Aorta (tissue), 5 donors: ENCODE measurements around the gene TNFRSF25. TPM values are rescaled to one million over a fixed set of nuclear protein-coding genes. Genes with fewer than 3 reads are reported as not detected.

ENCODE experiments used
- ATAC-seq: fragments of 200-7000 bp; cut with Tn5 transposase; one replicate; pipeline ENCODE4 v1.9.1; 2022; ENCODE audit warnings: moderate library complexity; ENCODE audit not compliant: low FRiP score
- DNase-seq, 2 donors: peaks; one replicate each; pipeline ENCODE4 v3.0.0-alpha.2; 2020
- H3K27ac ChIP-seq, 2 donors: one replicate each; pipeline ENCODE4 v1.5.1; 2013; ENCODE audit warnings: low read length in 2 of 2, mild to moderate bottlenecking in 2 of 2, moderate library complexity in 2 of 2, control low read depth in 1 of 2, inconsistent platforms in 1 of 2, low read depth in 1 of 2
- H3K27me3 ChIP-seq, 2 donors: one replicate each; pipeline ENCODE4 v1.6.1; 2013; ENCODE audit warnings: control low read depth in 1 of 2, low read length in 1 of 2, mild to moderate bottlenecking in 1 of 2, moderate library complexity in 1 of 2; ENCODE audit not compliant: insufficient read depth in 2 of 2, control insufficient read depth in 1 of 2
- H3K36me3 ChIP-seq, 2 donors: one replicate each; pipeline ENCODE4 v1.6.1; 2013; ENCODE audit warnings: control low read depth in 1 of 2, low read length in 1 of 2, mild to moderate bottlenecking in 1 of 2; ENCODE audit not compliant: insufficient read depth in 2 of 2, control insufficient read depth in 1 of 2
- H3K4me1 ChIP-seq, 2 donors: one replicate each; pipeline ENCODE4 v1.6.1; 2013; ENCODE audit warnings: low read length in 2 of 2, control low read depth in 1 of 2, mild to moderate bottlenecking in 1 of 2, moderate library complexity in 1 of 2; ENCODE audit not compliant: insufficient read depth in 2 of 2, control insufficient read depth in 1 of 2
- H3K4me3 ChIP-seq, 2 donors: one replicate each; pipeline ENCODE4 v1.5.1; 2013; ENCODE audit warnings: low read length in 2 of 2, control low read depth in 1 of 2, mild to moderate bottlenecking in 1 of 2
- H3K9me3 ChIP-seq: one replicate; pipeline ENCODE4 v1.6.1; 2013; ENCODE audit warnings: mild to moderate bottlenecking, low read length; ENCODE audit not compliant: control insufficient read depth
- WGBS, 2 donors: extraction: QIAGEN DNeasy Blood & Tissue Kit; methylation state at CpG; one replicate each; pipeline ENCODE4 v1.1.7; 2013; 5-methylcytosine and 5-hydroxymethylcytosine counted together
- intact Hi-C, 2 donors: fragments of 100-400 bp; cut with DNase I; formaldehyde crosslinking; loops; one replicate each; pipeline versions ENCODE4 v1.14.2 to v1.15.0; 2022
- polyA plus RNA-seq, 2 donors: library from polyadenylated mRNA; stranded (reverse); fragments of 200-250 nt; gene quantifications; one replicate each; pipeline ENCODE4 v1.2.3, GENCODE V29; 2013
- total RNA-seq, 2 donors: library from RNA; stranded (reverse); fragmentation: NEBNext Ultra II Directional; extraction: Animal tissue kit (Norgen Biotek cat#: 25700); gene quantifications; one replicate each; pipeline ENCODE4 v1.2.1, GENCODE V29; 2021
- donor health status: healthy with polysubstance abuse.
- donor health status: Bipolar disorder and iron deficiency.
- donor health status: DM: no; HTN: no; CAD: no.
- donor health status: DM: no; HTN: no; CAD: no.
- donor health status: DM: yes; HTN: yes; CAD: no.

Gene TNFRSF25
- total and polyA plus RNA-seq, 4 donors, result 6.5 to 34.6 (median 16.3) TPM

GRCh38 chr1:6486433-6487011 lies 20.5 kb upstream of the TNFRSF25 start:
- peak; percentile 90 to 95 for DNase-seq
- H3K9me3 ChIP-seq, result no peaks in the 10 kb centered on the region
- peak; percentile 69 for ATAC-seq
- H3K27me3 ChIP-seq, result no peaks in the 10 kb centered on the region
- H3K4me3 ChIP-seq, result no peak overlapping the region
- H3K36me3 ChIP-seq, result no peaks in the 10 kb centered on the region
- H3K27ac ChIP-seq, result no peak overlapping the region
- 7 to 8% methylated on average over 15 of the region's 15 CpGs for WGBS, 2 donors
- no peaks in the 10 kb centered on the region for H3K4me1 ChIP-seq
- intact Hi-C loops, result loop anchor here (5.0 kb wide), 2 partner anchors 36 to 161 kb away; no protein-coding TSS in a partner anchor

- Histone ChIP-seq H3K4me3 (no peak overlapping the region), H3K36me3 (no peaks in the 10 kb centered on the region), H3K27ac (no peak overlapping the region), H3K27me3 (no peaks in the 10 kb centered on the region), H3K9me3 (no peaks in the 10 kb centered on the region), H3K4me1 (no peaks in the 10 kb centered on the region)
- ATAC-seq, result no peak
- intact Hi-C loops, result loop anchor here (5.0 kb wide), 2 partner anchors 37 to 162 kb away; no protein-coding TSS in a partner anchor
- WGBS, 2 donors, result 5 to 8% methylated on average over 43 to 80 of the region's 80 CpGs
- no peak for DNase-seq
Measured at GRCh38 chr1:6485168-6486101, 19.5 kb upstream of the TNFRSF25 start.

GRCh38 chr1:6484826-6485167 lies 18.8 kb upstream of the TNFRSF25 start:
- 57 to 65% methylated on average over 13 of the region's 13 CpGs for WGBS, 2 donors
- intact Hi-C loops, result loop anchor here (5.0 kb wide), 2 partner anchors 38 to 163 kb away; no protein-coding TSS in a partner anchor
- H3K27me3 ChIP-seq, result no peaks in the 10 kb centered on the region
- DNase-seq, result no peak
- no peaks in the 10 kb centered on the region for H3K4me1 ChIP-seq
- no peaks in the 10 kb centered on the region for H3K36me3 ChIP-seq
- no peak overlapping the region for H3K4me3 ChIP-seq
- H3K27ac ChIP-seq, result no peak overlapping the region
- no peak for ATAC-seq
- H3K9me3 ChIP-seq, result no peaks in the 10 kb centered on the region

GRCh38 chr1:6483761-6484117 lies 17.8 kb upstream of the TNFRSF25 start:
- no peak for ATAC-seq
- DNase-seq, result no peak
- Histone ChIP-seq H3K27ac (no peak overlapping the region), H3K9me3 (no peaks in the 10 kb centered on the region), H3K36me3 (no peaks in the 10 kb centered on the region), H3K4me3 (no peak overlapping the region), H3K4me1 (no peaks in the 10 kb centered on the region), H3K27me3 (no peaks in the 10 kb centered on the region)
- WGBS, 2 donors, result 95 to 97% methylated on average over 7 of the region's 7 CpGs
- intact Hi-C loops, result no loop called here

GRCh38 chr1:6483017-6483760 lies 17.2 kb upstream of the TNFRSF25 start:
- Histone ChIP-seq H3K27me3 (no peaks in the 10 kb centered on the region), H3K36me3 (no peaks in the 10 kb centered on the region), H3K4me3 (no peak overlapping the region), H3K9me3 (no peaks in the 10 kb centered on the region), H3K4me1 (no peaks in the 10 kb centered on the region), H3K27ac (no peak overlapping the region)
- intact Hi-C loops, result no loop called here
- 91 to 93% methylated on average over 14 of the region's 14 CpGs for WGBS, 2 donors
- ATAC-seq, result no peak
- no peak for DNase-seq

- Histone ChIP-seq H3K4me1 (no peaks in the 10 kb centered on the region), H3K9me3 (no peaks in the 10 kb centered on the region), H3K4me3 (no peak overlapping the region), H3K27me3 (no peaks in the 10 kb centered on the region), H3K36me3 (no peaks in the 10 kb centered on the region), H3K27ac (no peak overlapping the region)
- ATAC-seq, result no peak
- 90 to 98% methylated on average over 5 of the region's 5 CpGs for WGBS, 2 donors
- intact Hi-C loops, result no loop called here
- no peak for DNase-seq
Measured at GRCh38 chr1:6481820-6482219, 15.8 kb upstream of the TNFRSF25 start.

- Histone ChIP-seq H3K27ac (no peak overlapping the region), H3K9me3 (no peaks in the 10 kb centered on the region), H3K27me3 (no peaks in the 10 kb centered on the region), H3K4me1 (no peaks in the 10 kb centered on the region), H3K36me3 (no peaks in the 10 kb centered on the region), H3K4me3 (no peak overlapping the region)
- intact Hi-C loops, result no loop called here
- DNase-seq (no peak), ATAC-seq (no peak)
- 88 to 90% methylated on average over 24 of the region's 24 CpGs for WGBS, 2 donors
Measured at GRCh38 chr1:6477039-6477820, 11.3 kb upstream of the TNFRSF25 start.

GRCh38 chr1:6476483-6476882 lies 10.5 kb upstream of the TNFRSF25 start:
- DNase-seq (no peak), ATAC-seq (no peak)
- Histone ChIP-seq H3K9me3 (no peaks in the 10 kb centered on the region), H3K36me3 (no peaks in the 10 kb centered on the region), H3K27ac (no peak overlapping the region), H3K4me1 (no peaks in the 10 kb centered on the region), H3K4me3 (no peak overlapping the region), H3K27me3 (no peaks in the 10 kb centered on the region)
- intact Hi-C loops, result no loop called here
- 93 to 96% methylated on average over 5 of the region's 5 CpGs for WGBS, 2 donors
